Measurements from ENCODE around the gene KLHDC4.
"Not testable (repeated sequence)": the region's sequence is repeated elsewhere in the genome, so short reads cannot be mapped to it uniquely, and the experiment has no call there.

Gene KLHDC4

GRCh38 chr16:87790292-87791100, 24.7 kb upstream of the KLHDC4 start:
- no peak overlapping the region for H2AFZ ChIP-seq (ENCODE audit: low read depth, low read length)

DNA sequence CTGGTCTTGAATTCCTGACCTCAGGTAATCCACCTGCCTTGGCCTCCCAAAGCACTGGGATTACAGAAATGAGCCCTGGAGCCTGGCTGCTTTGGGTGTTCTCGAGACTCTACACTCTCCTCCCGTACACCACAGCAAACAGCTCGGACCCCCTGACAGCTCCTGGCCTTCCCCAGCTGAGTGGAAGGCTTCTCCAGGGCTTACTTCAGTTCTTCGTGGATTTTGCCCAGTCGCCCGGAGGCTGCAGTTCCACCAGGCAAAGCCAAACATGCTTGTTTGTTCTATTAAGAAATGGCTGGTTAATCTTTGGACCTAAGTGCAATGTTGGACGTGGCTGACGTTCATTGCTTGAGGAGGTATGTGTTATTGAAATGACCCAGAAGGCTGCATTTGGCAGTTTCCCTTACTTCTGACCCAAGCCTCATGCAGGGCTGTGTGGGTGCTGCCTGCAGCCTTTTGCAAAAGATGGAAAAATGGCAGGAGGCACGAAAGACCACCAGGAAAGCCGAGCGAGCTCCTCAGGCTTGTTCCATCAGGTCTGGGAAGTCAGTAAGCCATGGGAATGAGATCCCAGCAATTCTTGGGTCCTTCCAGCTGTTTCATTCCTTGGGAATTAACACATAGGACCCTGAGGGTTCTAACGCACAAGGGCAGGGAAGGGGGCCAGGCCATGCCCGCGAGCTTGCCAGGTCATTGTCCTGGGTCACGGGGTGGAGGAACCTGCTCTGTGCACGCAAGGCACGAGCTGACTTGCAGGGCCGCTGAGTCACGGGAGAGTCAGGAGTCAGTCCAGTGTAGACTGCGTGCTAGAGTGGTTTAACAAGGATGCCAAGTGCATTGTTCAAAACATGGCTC, 23.9 kb upstream of the KLHDC4 start:
- peaks cover 12% of the 10 kb centered on the region for H3K4me1 ChIP-seq (ENCODE audit: control insufficient read depth, insufficient read depth, low read depth, low read length)
- 88% methylated on average over 20 of the region's 20 CpGs for WGBS

More at GRCh38 chr16:87790292-87791100, 24.7 kb upstream of the KLHDC4 start:
- no peak overlapping the region for H3K27ac ChIP-seq (ENCODE audit: low read length, poor library complexity, severe bottlenecking)
- H2BK15ac ChIP-seq (ENCODE audit: low read depth, poor library complexity, severe bottlenecking): no peak overlapping the region
- H3K9ac ChIP-seq (ENCODE audit: low read length): no peak overlapping the region
- H3K4me2 ChIP-seq (ENCODE audit: low read length, poor library complexity, severe bottlenecking): no peak overlapping the region
- no peak overlapping the region for H2AK5ac ChIP-seq (ENCODE audit: low read length, severe bottlenecking)
- no peak overlapping the region for H2BK120ac ChIP-seq (ENCODE audit: low read depth, low read length)
- H3K4me3 ChIP-seq (ENCODE audit: insufficient read depth in 1 of 2, low read depth in 1 of 2, low read length in 2 of 2): no peak overlapping the region
- peak overlapping the region in 1 of 2 experiments; percentile 85 for H3K14ac ChIP-seq (ENCODE audit: low read length in 2 of 2)
- H3K4ac ChIP-seq (ENCODE audit: low read depth in 1 of 2, low read length in 2 of 2): no peak overlapping the region
- no peak overlapping the region for H3K23ac ChIP-seq (ENCODE audit: low read length in 2 of 2)
- peaks cover 9 to 16% of the 10 kb centered on the region in 2 experiments for H3K27me3 ChIP-seq (ENCODE audit: control insufficient read depth in 1 of 2, insufficient read depth in 1 of 2, low read length in 2 of 2)
- H2BK12ac ChIP-seq (ENCODE audit: low read length in 2 of 2): no peak overlapping the region
- 90% methylated on average over 17 of the region's 17 CpGs for WGBS
- H3K4me1 ChIP-seq (ENCODE audit: control insufficient read depth, insufficient read depth, low read depth, low read length): peaks cover 6% of the 10 kb centered on the region
- no peak overlapping the region for H2BK5ac ChIP-seq (ENCODE audit: low read depth, low read length, poor library complexity, severe bottlenecking)
- no peaks in the 10 kb centered on the region for H3K9me3 ChIP-seq (ENCODE audit: control insufficient read depth, low read length)
- no peaks in the 10 kb centered on the region for H3K79me1 ChIP-seq (replicated peaks; ENCODE audit: low read length, poor library complexity, severe bottlenecking)
- no peak for DNase-seq
- H3K18ac ChIP-seq (ENCODE audit: low read depth in 1 of 2, low read length in 2 of 2): no peak overlapping the region
- H4K91ac ChIP-seq (ENCODE audit: low read length): no peak overlapping the region
- H3K36me3 ChIP-seq (ENCODE audit: control insufficient read depth in 1 of 2, insufficient read depth in 2 of 2, low read depth in 1 of 2, low read length in 2 of 2): no peaks in the 10 kb centered on the region
- no peak overlapping the region for H4K8ac ChIP-seq (ENCODE audit: low read length)

GRCh38 chr16:87788730-87789436, 23.1 kb upstream of the KLHDC4 start:
- H3K4me3 ChIP-seq (ENCODE audit: insufficient read depth in 1 of 2, low read depth in 1 of 2, low read length in 2 of 2); H2BK5ac ChIP-seq (ENCODE audit: low read depth, low read length, poor library complexity, severe bottlenecking); H3K14ac ChIP-seq (ENCODE audit: low read length in 2 of 2); H2BK15ac ChIP-seq (ENCODE audit: low read depth, poor library complexity, severe bottlenecking); H3K27ac ChIP-seq (ENCODE audit: low read length, poor library complexity, severe bottlenecking); H3K4me2 ChIP-seq (ENCODE audit: low read length, poor library complexity, severe bottlenecking); H3K18ac ChIP-seq (ENCODE audit: low read depth in 1 of 2, low read length in 2 of 2); H3K79me1 ChIP-seq (replicated peaks; ENCODE audit: low read length, poor library complexity, severe bottlenecking); H3K9ac ChIP-seq (ENCODE audit: low read length); H2AK5ac ChIP-seq (ENCODE audit: low read length, severe bottlenecking); H3K36me3 ChIP-seq (ENCODE audit: control insufficient read depth in 1 of 2, insufficient read depth in 2 of 2, low read depth in 1 of 2, low read length in 2 of 2); H3K9me3 ChIP-seq (ENCODE audit: control insufficient read depth, low read length); DNase-seq; H4K8ac ChIP-seq (ENCODE audit: low read length); H2AFZ ChIP-seq (ENCODE audit: low read depth, low read length); H3K4ac ChIP-seq (ENCODE audit: low read depth in 1 of 2, low read length in 2 of 2); H2BK120ac ChIP-seq (ENCODE audit: low read depth, low read length); H4K91ac ChIP-seq (ENCODE audit: low read length); H3K23ac ChIP-seq (ENCODE audit: low read length in 2 of 2); H2BK12ac ChIP-seq (ENCODE audit: low read length in 2 of 2): not testable (repeated sequence)
- peaks cover 0 to 17% of the 10 kb centered on the region in 2 experiments for H3K27me3 ChIP-seq (ENCODE audit: control insufficient read depth in 1 of 2, insufficient read depth in 1 of 2, low read length in 2 of 2)
- 97% methylated on average over 8 of the region's 10 CpGs for WGBS
- peaks cover 12% of the 10 kb centered on the region for H3K4me1 ChIP-seq (ENCODE audit: control insufficient read depth, insufficient read depth, low read depth, low read length)

More for the DNA sequence above, 23.9 kb upstream of the KLHDC4 start:
- no peak overlapping the region for H3K27ac ChIP-seq (ENCODE audit: low read length, poor library complexity, severe bottlenecking)
- no peak overlapping the region for H3K4me2 ChIP-seq (ENCODE audit: low read length, poor library complexity, severe bottlenecking)
- DNase-seq: no peak
- H3K9me3 ChIP-seq (ENCODE audit: control insufficient read depth, low read length): no peaks in the 10 kb centered on the region
- no peak overlapping the region for H2BK12ac ChIP-seq (ENCODE audit: low read length in 2 of 2)
- H2BK120ac ChIP-seq (ENCODE audit: low read depth, low read length): no peak overlapping the region
- H4K91ac ChIP-seq (ENCODE audit: low read length): no peak overlapping the region
- no peaks in the 10 kb centered on the region for H3K36me3 ChIP-seq (ENCODE audit: control insufficient read depth in 1 of 2, insufficient read depth in 2 of 2, low read depth in 1 of 2, low read length in 2 of 2)
- H3K14ac ChIP-seq (ENCODE audit: low read length in 2 of 2): peak overlapping the region in 1 of 2 experiments; percentile 85
- no peak overlapping the region for H2BK5ac ChIP-seq (ENCODE audit: low read depth, low read length, poor library complexity, severe bottlenecking)
- no peak overlapping the region for H3K4me3 ChIP-seq (ENCODE audit: insufficient read depth in 1 of 2, low read depth in 1 of 2, low read length in 2 of 2)
- no peaks in the 10 kb centered on the region for H3K79me1 ChIP-seq (replicated peaks; ENCODE audit: low read length, poor library complexity, severe bottlenecking)
- no peak overlapping the region for H3K9ac ChIP-seq (ENCODE audit: low read length)
- no peak overlapping the region for H2BK15ac ChIP-seq (ENCODE audit: low read depth, poor library complexity, severe bottlenecking)
- H3K27me3 ChIP-seq (ENCODE audit: control insufficient read depth in 1 of 2, insufficient read depth in 1 of 2, low read length in 2 of 2): peaks cover 1 to 18% of the 10 kb centered on the region in 2 experiments
- H3K18ac ChIP-seq (ENCODE audit: low read depth in 1 of 2, low read length in 2 of 2): peak overlapping the region in 1 of 2 experiments; percentile 41
- no peak overlapping the region for H3K23ac ChIP-seq (ENCODE audit: low read length in 2 of 2)
- H2AFZ ChIP-seq (ENCODE audit: low read depth, low read length): no peak overlapping the region
- no peak overlapping the region for H4K8ac ChIP-seq (ENCODE audit: low read length)
- H3K4ac ChIP-seq (ENCODE audit: low read depth in 1 of 2, low read length in 2 of 2): no peak overlapping the region
- no peak overlapping the region for H2AK5ac ChIP-seq (ENCODE audit: low read length, severe bottlenecking)
